Measurements from ENCODE around the gene SAA1. TPM values are rescaled to one million over a fixed set of nuclear protein-coding genes. Genes with fewer than 3 reads are reported as not detected.
A peak's percentile ranks its signal among the peaks of the same experiment; 100 is the strongest.

SAA1 gene
- total RNA-seq, 1 donor from 2014 or later, result 322 TPM

DNA sequence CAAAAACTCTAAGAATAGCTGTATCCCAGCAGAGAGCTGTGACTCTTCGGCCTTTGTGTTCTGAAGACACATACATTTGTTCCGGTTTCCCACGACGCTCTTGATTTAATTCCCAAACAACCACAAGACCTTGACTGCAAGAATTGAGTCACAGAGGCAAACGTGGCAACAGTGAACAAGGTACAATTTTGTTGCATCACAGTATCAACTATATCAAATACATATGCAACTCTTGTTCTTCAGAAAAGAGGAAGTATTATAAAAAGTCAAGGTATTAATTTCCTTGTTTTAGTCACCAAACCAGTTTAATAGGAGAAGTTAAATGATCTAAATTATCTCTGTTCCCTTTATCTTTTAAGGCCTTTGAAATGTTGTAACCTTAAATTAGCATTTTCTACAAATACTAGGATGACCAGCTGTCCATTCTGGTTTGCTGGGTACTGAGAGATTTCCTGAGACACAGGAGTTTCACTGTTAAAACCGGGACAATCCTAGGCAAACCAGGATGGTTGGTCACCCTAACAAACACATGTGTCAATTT, 44.8 kb downstream of the SAA1 start:
- DNase-seq (ENCODE audit: low read depth), result peak; percentile 38

- DNase-seq (ENCODE audit: low read depth), result no peak
These were observed 45.9 kb downstream of the SAA1 start for GRCh38 chr11:18312012-18312411.

DNA sequence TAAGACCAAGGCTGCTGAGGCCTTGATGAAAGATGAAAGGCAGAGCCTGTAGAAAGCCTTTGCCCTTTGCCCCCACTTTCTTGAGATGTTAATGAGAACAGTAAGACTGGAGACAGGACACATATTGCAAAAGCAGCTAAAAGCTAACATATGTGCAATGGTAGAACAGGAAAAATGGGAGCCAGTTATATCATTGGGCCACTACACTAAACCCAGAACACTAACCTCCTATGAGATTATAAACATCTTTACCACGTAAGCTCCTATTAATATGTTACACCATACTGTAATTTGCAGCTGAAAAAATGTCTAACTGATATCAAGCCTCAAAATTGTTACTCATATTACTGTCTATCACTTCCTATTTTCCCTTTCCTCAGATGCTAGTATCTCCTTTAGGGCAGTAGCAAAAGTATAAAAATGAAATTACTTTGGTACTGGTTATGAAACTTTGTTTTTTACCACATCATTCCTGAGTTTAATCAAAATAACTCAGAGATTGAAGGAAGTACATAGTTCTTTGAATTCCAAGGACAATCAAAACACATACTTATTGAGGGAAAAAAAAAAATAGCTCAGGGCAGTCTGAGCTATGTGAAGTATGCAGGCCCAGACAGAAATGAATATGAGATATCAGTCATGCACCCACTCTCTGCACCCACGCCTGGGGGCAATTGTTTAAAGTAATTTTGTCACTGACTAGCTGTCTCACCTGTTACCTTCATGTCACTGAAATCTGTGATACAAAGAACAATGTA, 46.8 kb downstream of the SAA1 start:
- DNase-seq (ENCODE audit: low read depth), result peak; percentile 80

- peak; percentile 37 for DNase-seq (ENCODE audit: low read depth)
These were observed 48.1 kb downstream of the SAA1 start for GRCh38 chr11:18313965-18314763.

GRCh38 chr11:18314784-18315523, 48.9 kb downstream of the SAA1 start:
- DNase-seq (ENCODE audit: low read depth), result no peak

GRCh38 chr11:18315893-18316292, 49.8 kb downstream of the SAA1 start:
- DNase-seq (ENCODE audit: low read depth), result no peak

- no peak for DNase-seq (ENCODE audit: low read depth)
These were observed 51.5 kb downstream of the SAA1 start for GRCh38 chr11:18317551-18317950.

Other genes starting within 250 kb of the SAA1 start
- 0.15 TPM in 1 of 2 replicates, not detected in the other for gene TPH1, start 220.0 kb upstream of the SAA1 start, total RNA-seq
- gene SAAL1, start 160.2 kb upstream of the SAA1 start, total RNA-seq, result 15.2 and 22.7 TPM in 2 replicates
- gene MRGPRX3, start 133.7 kb upstream of the SAA1 start, total RNA-seq, result not detected in 2 replicates
- not detected in 2 replicates for gene MRGPRX4, start 93.4 kb upstream of the SAA1 start, total RNA-seq
- gene SAA4, start 29.5 kb upstream of the SAA1 start, total RNA-seq, result 2.4 and 7.5 TPM in 2 replicates
- 225 and 425 TPM in 2 replicates for gene SAA2, start 17.6 kb upstream of the SAA1 start, total RNA-seq
- gene HPS5, start 55.9 kb downstream of the SAA1 start, total RNA-seq, result 54.1 and 59.2 TPM in 2 replicates
- 67.6 and 72.2 TPM in 2 replicates for gene GTF2H1, start 56.3 kb downstream of the SAA1 start, total RNA-seq
- 1,349 and 2,674 TPM in 2 replicates for gene LDHA, start 128.3 kb downstream of the SAA1 start, total RNA-seq
- 0.20 TPM in 1 of 2 replicates, not detected in the other for gene LDHC, start 146.1 kb downstream of the SAA1 start, total RNA-seq
- gene LDHAL6A, start 189.6 kb downstream of the SAA1 start, total RNA-seq, result not detected in 2 replicates